HL-60/S4 treated with retinoic acid at 250 ng/mL for 4 days and 3 days (cell line): ENCODE data around the gene MTRFR.

ENCODE experiments used
- in situ Hi-C: fragments of 300-500 bp; cut with MboI; formaldehyde crosslinking; loops from 2 replicates; pipeline ENCODE4 v1.7.0; 2022; ENCODE audit warnings: low sequenced_read_pairs

MTRFR gene

DNA sequence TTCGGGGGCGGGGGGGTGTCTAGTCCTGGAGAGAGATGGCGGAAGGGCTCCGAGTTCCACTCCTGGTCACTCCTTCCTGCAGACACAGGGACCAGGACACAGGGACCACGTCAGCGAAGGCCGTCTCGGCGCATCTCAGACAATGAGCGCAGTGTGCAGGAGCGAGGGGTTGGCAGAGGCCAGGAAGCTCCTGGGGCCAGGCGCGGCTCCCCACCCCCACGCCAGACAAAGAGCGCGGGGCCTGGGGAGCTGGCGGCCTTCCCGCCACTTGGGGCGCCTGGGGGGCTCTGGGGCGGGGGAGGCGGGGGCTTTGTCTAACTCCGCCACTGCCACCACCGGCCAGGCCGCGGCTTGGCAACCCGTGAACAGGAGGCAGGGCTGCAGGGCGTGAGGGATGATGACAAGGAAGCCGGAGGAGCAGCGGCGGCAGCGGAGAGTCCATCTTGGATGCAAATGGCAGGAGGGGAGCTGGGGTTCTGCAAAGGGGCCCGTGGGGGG is 36.2 kb downstream of the MTRFR start:
- in situ Hi-C loops, result no loop called here

GRCh38 chr12:123269896-123270213 is 36.6 kb downstream of the MTRFR start:
- in situ Hi-C loops, result no loop called here

GRCh38 chr12:123270214-123271000 is 37.2 kb downstream of the MTRFR start:
- in situ Hi-C loops, result no loop called here

DNA sequence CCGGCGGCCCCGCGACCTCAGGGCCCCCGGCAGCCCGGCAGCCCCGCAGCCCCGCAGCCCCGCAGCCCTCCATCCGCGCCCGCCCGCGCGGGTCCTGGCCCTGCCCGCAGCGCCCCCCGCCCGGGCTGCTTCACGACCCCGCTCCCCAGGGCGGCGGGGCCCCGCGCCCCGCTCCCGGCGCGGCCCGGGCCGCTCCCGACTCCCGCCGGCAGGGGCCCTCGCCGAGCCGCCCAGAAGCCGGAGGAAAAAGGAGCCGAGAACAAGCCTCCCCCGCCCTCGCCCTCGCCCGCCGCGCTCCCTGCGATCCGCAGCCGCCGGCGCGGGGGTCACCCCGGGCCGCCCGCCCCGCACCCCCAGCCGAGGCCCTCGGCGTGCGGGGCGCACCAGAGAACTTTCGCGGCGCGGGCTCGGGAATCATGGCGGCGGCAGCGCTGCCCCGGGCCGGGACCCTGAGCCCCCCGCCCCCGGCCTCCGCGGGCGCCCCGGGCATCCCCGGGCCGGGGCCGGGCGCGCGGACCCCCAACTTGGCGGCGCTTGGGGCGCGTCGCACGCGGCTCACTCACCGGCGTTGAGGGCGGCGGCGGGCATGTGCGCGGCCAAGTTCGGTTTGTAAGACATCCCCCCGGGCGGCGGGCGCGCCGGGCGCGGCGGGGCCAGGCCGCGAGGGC is 37.9 kb downstream of the MTRFR start:
- in situ Hi-C loops, result no loop called here

GRCh38 chr12:123273166-123273565 is 39.9 kb downstream of the MTRFR start:
- in situ Hi-C loops, result no loop called here

DNA sequence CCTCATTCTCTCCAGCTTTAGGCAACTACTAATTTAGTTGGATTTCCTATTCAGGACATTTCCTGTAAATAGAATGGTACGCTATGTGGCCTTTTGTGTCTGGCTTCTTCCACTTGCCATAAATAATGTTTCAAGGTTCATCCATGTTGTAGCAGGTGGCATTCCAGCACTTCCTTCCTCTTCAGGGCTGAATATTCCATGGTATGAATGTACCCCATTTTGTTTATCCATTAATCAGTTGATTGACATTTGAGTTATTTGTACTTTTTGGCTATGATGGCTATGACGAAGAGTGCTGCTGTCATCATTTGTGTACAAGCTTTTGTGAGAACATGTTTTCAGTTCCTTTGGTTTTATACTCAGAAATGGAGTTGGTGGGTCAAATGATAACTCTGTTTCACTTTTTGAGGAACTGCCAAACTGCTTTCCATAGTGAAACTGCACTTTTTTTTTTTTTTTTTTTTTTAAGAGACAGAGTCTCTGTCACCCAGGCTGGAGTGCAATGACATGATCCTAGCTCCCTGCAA is 44.9 kb downstream of the MTRFR start:
- in situ Hi-C loops, result no loop called here

GRCh38 chr12:123280971-123281370 is 47.7 kb downstream of the MTRFR start:
- in situ Hi-C loops, result no loop called here

DNA sequence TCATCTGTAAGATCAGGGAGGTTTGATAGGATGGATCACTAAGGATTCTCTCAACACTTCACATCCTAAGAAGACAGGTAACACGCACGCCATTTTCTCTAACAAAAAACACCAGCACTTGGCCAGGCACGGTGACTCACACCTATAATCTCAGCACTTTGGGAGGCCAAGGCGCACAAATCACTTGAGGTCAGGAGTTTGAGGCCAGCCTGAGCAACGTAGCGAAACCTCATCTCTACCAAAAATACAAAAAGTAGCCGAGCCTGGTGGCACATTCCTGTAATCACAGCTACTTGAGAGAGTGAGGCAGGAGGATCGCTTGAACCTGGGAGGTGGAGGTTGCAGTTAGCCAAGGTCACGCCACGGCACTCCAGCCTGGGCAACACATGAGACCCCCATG is 48.9 kb downstream of the MTRFR start:
- in situ Hi-C loops, result no loop called here

DNA sequence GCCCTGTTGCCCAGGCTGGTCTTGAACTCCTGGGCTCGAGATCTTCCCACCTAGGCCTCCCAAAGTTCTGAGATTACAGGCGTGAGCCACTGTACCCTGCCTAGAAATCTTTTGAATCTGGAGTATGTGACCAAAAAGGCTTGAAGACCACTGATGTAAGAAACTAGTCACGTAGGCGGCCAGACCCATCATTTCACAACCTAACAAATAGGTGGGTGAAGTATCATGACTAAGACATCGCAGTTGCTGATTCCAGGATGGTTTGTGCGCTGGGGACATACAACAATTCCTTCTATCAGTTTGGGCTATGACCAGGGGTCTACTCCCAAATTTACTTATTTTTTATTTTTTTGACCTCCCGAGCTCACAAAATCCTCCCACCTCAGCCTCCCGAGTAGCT is 50.2 kb downstream of the MTRFR start:
- in situ Hi-C loops, result no loop called here

DNA sequence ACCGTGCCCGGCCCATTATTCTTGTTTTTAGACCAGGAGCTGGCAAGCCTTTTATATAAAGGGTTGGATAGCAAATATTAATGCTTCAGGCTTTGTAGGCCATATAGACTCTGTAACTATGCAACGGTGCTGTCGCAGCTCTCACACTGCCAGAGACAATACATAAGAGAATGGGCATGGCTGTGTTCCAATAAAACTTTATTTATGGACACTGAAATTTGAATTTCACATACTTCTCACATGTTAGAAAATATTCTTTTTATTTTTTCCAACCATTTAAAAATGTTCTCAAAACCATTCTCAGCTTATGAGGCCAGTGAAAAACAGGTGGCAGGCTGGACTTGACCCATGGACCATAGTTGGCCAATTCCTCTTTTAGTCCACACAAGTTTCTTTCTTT is 51.4 kb downstream of the MTRFR start:
- in situ Hi-C loops, result no loop called here

DNA sequence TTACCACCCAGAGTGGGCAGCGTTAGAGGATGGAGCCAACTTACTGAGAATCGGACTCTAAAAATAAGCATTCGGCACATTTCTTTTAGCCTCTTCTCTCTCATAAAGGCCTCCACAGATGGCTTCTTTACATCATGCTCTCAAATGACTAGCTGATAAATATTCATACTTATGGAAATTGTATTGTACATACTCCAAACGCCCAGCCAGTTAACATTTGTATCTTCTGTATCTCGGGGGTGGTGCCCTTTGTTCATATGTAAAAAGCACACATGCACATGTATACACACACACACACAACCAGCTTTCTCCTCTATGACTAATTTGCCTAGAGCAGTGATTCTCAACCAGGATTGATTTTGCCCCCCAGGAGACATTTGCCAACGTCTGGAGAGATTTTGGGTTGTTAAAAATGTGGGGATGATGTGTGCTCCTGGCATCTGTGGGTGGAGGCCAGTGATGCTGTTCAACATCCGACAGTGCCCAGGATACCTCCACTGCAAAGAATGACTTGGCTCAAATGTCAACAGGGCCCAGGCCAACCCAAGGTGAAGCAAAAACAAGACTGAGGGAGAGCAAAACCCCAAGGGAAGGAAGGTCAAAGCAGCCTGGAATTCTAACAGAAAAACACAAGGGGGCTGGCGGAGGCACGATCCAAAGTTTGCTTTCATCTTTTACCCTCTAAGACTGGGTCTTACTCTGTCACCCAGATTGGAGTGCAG is 53.6 kb downstream of the MTRFR start:
- in situ Hi-C loops, result no loop called here

DNA sequence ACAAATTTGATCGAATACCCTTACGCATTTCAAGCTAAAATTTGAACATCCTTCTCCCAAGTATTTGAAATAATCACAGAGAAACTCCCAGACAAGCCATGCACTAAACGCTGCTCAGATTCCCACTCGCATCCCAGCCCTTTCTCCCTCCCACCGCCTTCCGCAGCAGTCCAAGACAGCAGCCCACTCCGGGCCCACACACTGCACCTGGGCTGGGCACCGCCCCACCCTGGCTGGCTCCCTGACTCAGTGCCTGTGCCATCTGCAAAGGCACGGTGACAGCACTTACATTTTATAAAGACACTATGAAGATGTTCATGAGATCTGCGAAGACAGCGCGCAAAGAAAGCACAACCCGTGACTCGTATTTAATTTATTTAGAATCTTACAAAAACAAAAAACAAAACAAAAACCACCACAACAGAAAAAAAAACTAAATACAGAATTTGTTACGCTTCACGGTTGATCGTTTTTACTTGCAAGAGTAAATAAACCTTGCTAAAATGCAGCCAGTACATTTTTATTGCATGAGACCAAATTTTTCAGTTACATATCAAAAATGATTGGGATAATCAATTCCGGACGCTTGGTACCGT is 55.6 kb downstream of the MTRFR start:
- in situ Hi-C loops, result no loop called here

DNA sequence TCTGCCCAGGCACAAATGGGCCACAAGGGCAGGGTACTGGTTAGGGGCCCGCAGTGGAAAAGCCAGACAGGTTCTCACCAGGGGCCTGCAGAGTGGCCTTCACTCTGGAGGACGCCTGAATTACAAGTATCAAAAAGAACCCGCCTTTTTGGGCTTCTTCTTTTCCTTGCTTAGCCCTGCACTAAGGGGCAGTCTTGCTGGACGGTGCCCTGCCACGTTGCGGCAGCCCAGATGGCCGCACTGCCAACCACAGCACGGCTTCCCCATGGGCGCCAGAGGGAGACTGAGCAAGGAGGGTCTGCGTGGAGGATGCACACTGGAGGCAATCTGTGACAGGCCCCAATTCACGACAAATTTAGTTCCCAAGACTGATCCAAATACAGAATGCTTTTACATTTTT is 56.7 kb downstream of the MTRFR start:
- in situ Hi-C loops, result no loop called here

- in situ Hi-C loops, result no loop called here
These were observed 60.0 kb downstream of the MTRFR start for GRCh38 chr12:123293178-123293760.

DNA sequence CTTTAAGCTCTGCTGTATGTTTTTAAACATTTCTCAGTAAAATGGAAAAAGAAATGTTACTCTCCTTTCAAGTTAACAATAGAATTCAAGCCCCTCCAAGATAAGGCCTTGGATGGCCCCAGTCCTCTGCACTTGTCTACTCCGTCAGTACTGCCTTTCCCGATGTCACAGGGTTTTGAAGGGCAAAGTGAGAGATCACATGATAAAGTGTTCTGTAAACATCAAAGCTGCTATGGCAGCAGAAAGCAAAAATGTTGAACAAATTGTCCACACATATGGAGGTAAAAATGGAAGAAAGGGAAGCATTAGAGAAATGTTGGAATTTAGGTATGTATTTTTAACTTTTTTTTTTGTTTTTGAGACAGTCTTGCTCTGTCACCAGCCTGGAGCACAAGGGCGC is 71.9 kb downstream of the MTRFR start:
- in situ Hi-C loops, result no loop called here

GRCh38 chr12:123306200-123306599 is 73.0 kb downstream of the MTRFR start:
- in situ Hi-C loops, result no loop called here
